Loucy (cell line): ENCODE data around the gene ITGB6.

ENCODE experiments used
- CTCF ChIP-seq: fragments of 200-600 bp; sonication (generic); conservative IDR thresholded peaks from 2 replicates; pipeline ENCODE4 v1.5.1; 2014; ENCODE audit warnings: mild to moderate bottlenecking, antibody characterized with exemption, low read length
- EZH2phosphoT487 ChIP-seq: fragments of 200-600 bp; IDR thresholded peaks from 2 replicates; pipeline ENCODE4 v1.6.1; 2018; ENCODE audit warnings: antibody characterized with exemption, mild to moderate bottlenecking, moderate library complexity, borderline replicate concordance

- TF ChIP-seq CTCF (no peak), EZH2phosphoT487 (no peak)
Observed at GRCh38 chr2:160207804-160208654, 8.0 kb upstream of the ITGB6 start.
